ENCODE data around the gene CYP2S1.
A peak's percentile ranks its signal among the peaks of the same experiment; 100 is the strongest.

CYP2S1 gene

DNA sequence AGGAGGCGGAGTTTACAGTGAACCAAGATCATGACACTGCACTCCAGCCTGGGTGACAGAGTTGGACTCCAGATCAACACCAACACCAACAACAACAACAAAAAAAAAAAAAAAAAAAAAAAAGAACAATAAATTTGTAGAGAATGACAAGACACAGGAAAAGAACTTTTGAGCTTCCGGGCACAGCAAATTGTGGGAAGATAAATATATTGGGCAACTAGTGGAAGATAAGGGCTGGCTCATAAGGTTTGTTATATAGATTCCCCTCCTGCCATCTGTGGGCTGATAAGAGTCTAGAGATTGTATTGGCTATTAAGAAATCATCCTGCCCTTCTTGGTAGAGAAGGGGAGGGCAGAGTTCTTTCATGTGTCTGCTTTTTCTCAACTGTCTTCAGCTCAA lies 33.1 kb upstream of the CYP2S1 start:
- H3K27ac ChIP-seq: no peak overlapping the region
- DNase-seq: no peak
- no peaks in the 10 kb centered on the region for H3K36me3 ChIP-seq
- TF ChIP-seq, protein P1, sequence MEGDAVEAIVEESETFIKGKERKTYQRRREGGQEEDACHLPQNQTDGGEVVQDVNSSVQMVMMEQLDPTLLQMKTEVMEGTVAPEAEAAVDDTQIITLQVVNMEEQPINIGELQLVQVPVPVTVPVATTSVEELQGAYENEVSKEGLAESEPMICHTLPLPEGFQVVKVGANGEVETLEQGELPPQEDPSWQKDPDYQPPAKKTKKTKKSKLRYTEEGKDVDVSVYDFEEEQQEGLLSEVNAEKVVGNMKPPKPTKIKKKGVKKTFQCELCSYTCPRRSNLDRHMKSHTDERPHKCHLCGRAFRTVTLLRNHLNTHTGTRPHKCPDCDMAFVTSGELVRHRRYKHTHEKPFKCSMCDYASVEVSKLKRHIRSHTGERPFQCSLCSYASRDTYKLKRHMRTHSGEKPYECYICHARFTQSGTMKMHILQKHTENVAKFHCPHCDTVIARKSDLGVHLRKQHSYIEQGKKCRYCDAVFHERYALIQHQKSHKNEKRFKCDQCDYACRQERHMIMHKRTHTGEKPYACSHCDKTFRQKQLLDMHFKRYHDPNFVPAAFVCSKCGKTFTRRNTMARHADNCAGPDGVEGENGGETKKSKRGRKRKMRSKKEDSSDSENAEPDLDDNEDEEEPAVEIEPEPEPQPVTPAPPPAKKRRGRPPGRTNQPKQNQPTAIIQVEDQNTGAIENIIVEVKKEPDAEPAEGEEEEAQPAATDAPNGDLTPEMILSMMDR (IDR thresholded peaks at IDR 0.05; ENCODE audit: low read depth, low read length): no peak
- H3K4me3 ChIP-seq (ENCODE audit: low read depth, low read length): no peak overlapping the region
- no peaks in the 10 kb centered on the region for H3K9me3 ChIP-seq (ENCODE audit: severe bottlenecking)
- H3K27me3 ChIP-seq (ENCODE audit: insufficient read depth, low read depth, severe bottlenecking): no peaks in the 10 kb centered on the region

DNA sequence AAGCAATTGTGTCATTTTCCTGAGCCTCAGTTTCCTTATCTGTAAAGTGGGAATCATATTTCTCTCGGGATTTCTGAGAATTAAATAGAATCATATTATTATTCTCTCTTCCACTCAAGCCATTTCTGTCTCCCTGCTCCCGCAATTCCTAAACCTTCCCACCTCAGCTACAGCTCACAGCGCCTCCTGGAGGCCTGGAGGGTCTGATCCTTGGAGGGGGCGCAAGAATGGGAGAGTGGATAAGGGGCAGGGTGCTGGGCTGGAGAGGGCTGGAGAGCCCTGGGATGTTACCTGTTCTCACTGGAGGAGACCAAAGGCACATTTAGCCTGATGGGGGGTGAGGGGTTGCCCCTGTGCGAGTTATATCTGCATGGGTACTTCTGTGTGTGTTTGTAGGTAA lies 31.1 kb upstream of the CYP2S1 start:
- Histone ChIP-seq H3K9me3 (ENCODE audit: severe bottlenecking) (no peaks in the 10 kb centered on the region), H3K4me3 (ENCODE audit: low read depth, low read length) (no peak overlapping the region), H3K27ac (no peak overlapping the region), H3K27me3 (ENCODE audit: insufficient read depth, low read depth, severe bottlenecking) (no peaks in the 10 kb centered on the region), H3K36me3 (no peaks in the 10 kb centered on the region)
- TF ChIP-seq, protein P1 (IDR thresholded peaks at IDR 0.05; ENCODE audit: low read depth, low read length): no peak
- peak; percentile 13 for DNase-seq

DNA sequence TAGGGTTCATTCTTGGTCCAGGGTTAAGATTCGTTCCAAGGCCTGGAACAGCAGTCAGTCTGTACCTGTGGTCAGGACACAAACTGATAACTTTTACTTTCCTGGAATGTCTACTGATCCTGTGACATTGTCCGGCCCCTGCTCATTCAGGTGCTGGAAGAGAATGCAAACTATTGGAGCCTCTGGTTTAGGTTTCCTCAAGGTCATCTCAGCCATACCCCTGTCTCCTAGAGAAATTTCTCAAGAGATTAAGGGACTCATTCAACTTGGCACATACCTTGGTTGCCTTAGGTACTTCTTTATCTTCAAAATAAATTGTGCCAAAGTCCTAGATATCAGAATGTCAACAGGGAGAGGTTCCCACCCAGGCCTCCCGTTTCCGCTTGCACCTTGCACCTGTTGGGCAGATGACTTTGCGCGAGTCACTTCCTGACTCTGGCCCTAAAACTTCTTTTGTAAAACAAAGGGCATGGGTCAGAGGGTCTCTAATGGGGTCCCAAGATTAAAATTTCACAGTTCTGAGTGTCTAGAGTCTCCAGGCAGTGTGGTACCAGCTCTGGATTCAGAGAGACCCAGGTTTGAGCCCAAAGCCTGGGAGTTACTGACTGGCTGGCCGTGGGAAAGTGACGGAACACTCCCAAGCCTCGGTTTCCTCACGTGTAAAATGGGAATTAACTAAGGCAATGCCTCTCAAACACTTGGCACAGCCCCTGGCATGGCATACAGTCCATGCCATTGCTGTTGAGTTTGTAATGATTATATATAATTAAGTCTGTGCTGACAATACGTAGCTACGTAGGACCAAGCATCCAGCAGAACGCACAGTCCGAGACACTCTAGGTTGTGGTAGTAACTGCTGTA lies 25.8 kb upstream of the CYP2S1 start:
- H3K4me3 ChIP-seq (ENCODE audit: low read depth, low read length): no peak overlapping the region
- no peaks in the 10 kb centered on the region for H3K27me3 ChIP-seq (ENCODE audit: insufficient read depth, low read depth, severe bottlenecking)
- DNase-seq: no peak
- H3K27ac ChIP-seq: no peak overlapping the region
- no peaks in the 10 kb centered on the region for H3K36me3 ChIP-seq
- TF ChIP-seq, protein P1 (IDR thresholded peaks at IDR 0.05; ENCODE audit: low read depth, low read length): no peak
- H3K9me3 ChIP-seq (ENCODE audit: severe bottlenecking): no peaks in the 10 kb centered on the region

DNA sequence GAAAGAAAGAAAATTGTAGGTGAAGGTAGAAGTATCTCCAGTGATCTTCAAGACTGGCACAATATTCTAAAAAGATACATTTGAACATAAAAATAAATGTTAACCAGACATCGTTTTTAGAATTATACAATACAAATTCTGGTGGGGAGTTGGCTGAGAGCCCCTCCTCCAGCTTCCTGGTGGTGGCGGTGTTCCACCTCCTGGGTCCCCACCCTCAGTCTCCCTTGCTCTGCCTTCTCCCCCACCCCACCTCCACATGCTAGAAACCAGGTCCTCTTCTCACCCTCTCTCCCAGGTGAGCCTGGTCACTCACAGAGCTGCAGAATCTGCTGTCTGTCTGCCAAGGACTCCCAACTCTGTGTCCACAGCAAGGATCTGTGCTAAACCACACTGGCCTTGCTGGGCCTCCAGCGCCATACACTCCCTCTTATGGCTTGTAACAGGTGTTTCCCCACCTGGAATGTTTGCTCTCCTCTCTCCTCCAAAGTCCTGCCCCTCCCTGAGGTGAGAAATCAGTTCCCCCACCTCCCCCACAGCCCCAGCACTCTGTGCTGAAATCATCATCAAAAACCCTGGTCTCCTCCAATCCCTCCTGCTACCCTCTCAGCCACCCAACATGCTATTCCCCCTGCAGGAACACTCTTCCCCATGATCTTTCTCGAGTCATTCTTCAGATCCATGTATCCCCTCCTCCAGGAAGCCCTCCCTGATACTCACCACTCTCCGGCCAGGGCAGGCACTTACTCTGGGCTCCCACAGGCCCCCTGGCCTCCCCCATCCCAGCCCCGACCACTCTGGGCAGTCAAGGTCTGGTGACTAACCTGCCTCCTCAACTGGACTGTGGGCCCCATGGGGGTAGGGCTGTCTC lies 20.5 kb upstream of the CYP2S1 start:
- DNase-seq: no peak
- H3K27ac ChIP-seq: no peak overlapping the region
- H3K36me3 ChIP-seq: no peaks in the 10 kb centered on the region
- TF ChIP-seq, protein P1 (IDR thresholded peaks at IDR 0.05; ENCODE audit: low read depth, low read length): peak; percentile 25; the same call in 1 of the 2 replicates
- H3K9me3 ChIP-seq (ENCODE audit: severe bottlenecking): no peaks in the 10 kb centered on the region
- H3K4me3 ChIP-seq (ENCODE audit: low read depth, low read length): no peak overlapping the region
- H3K27me3 ChIP-seq (ENCODE audit: insufficient read depth, low read depth, severe bottlenecking): no peaks in the 10 kb centered on the region

DNA sequence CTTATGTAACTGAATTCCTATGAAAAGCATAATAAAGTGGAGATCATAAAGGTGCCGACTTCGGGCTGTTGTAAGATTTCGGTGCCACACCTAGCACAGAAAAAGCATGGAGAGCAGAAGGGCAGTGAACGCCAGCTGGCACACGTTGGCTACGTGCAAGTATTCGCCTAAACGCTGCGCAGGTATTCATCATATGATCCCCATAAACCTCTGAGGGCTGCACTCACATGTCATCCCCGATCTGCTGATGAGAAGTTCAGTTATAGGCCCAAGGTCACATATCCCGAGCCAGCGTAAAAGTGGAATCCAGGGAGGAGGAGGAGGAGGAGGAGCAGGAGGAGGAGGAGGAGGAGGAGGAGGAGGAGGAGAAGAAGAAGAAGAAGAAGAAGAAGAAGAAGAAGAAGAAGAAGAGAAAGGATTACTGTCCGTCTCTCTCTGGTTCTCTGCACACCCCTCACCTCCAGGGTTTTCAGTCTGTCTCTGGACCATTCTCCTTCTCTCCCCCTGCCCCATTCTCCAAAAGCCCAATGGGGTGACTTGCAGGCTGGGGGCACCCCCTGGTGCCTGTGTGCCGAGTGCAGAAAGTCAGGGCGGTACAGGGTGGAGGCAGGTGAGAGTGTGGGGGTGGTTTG lies 18.6 kb upstream of the CYP2S1 start:
- no peaks in the 10 kb centered on the region for H3K36me3 ChIP-seq
- no peak overlapping the region for H3K4me3 ChIP-seq (ENCODE audit: low read depth, low read length)
- TF ChIP-seq, protein P1 (IDR thresholded peaks at IDR 0.05; ENCODE audit: low read depth, low read length): no peak
- no peaks in the 10 kb centered on the region for H3K27me3 ChIP-seq (ENCODE audit: insufficient read depth, low read depth, severe bottlenecking)
- H3K9me3 ChIP-seq (ENCODE audit: severe bottlenecking): peaks cover 1% of the 10 kb centered on the region
- no peak overlapping the region for H3K27ac ChIP-seq
- no peak for DNase-seq

Data from WERI-Rb-1 (cell line).